Activated CD8-positive, alpha-beta T cell treated with anti-CD3 and anti-CD28 coated beads, Interleukin-2, amount 10 ng/mL, durations not matched to agents 7 days and 5 days (primary cell): ENCODE results near the gene HCAR3. TPM values are rescaled to one million over a fixed set of nuclear protein-coding genes. Genes with fewer than 3 reads are reported as not detected.
"Not testable (repeated sequence)": the region's sequence is repeated elsewhere in the genome, so short reads cannot be mapped to it uniquely, and the experiment has no call there.

Experiments used
- ATAC-seq: fragments of 150-1000 bp; cut with Tn5 transposase; one replicate; pipeline ENCODE4 v1.10.0; 2021; ENCODE audit warnings: moderate library complexity
- CTCF ChIA-PET: fragments of 350-600 bp; sonication (Branson Sonifier 250); formaldehyde crosslinking; loops from one replicate; lab custom pipeline; 2021; ENCODE audit warnings: antibody characterized with exemption; lab: Charles Lee
- POLR2A ChIA-PET: fragments of 350-600 bp; sonication (Branson Sonifier 250); formaldehyde crosslinking; loops from one replicate; lab custom pipeline; 2021; ENCODE audit warnings: antibody characterized with exemption; lab: Charles Lee
- DNase-seq: peaks from one replicate; pipeline ENCODE4 v3.0.0-alpha.2; 2020
- H3K27ac Mint-ChIP-seq: one replicate; pipeline ENCODE4 v1.8.0; 2021; ENCODE audit warnings: mild to moderate bottlenecking, mixed read lengths
- H3K27me3 Mint-ChIP-seq: one replicate; pipeline ENCODE4 v1.8.0; 2021; ENCODE audit warnings: low read depth, mixed read lengths
- H3K36me3 Mint-ChIP-seq: one replicate; pipeline ENCODE4 v1.8.0; 2021; ENCODE audit warnings: low read depth, mixed read lengths
- H3K4me1 Mint-ChIP-seq: one replicate; pipeline ENCODE4 v1.8.0; 2021; ENCODE audit warnings: low read depth, mixed read lengths
- H3K4me3 Mint-ChIP-seq: one replicate; pipeline ENCODE4 v1.8.0; 2021; ENCODE audit warnings: mild to moderate bottlenecking, mixed read lengths
- H3K9me3 Mint-ChIP-seq: one replicate; pipeline ENCODE4 v1.8.0; 2022; ENCODE audit warnings: mixed read lengths; ENCODE audit not compliant: insufficient read depth
- total RNA-seq, 2 experiments: library from RNA; stranded (reverse); gene quantifications; one replicate each; pipeline ENCODE4 v1.2.3, GENCODE V29; 2021

HCAR3 gene
- total RNA-seq, 2 experiments from 2014 or later: not detected

GRCh38 chr12:122713491-122714188, 3.0 kb downstream of the HCAR3 start:
- H3K4me3 Mint-ChIP-seq, ATAC-seq, CTCF ChIA-PET, H3K4me1 Mint-ChIP-seq, DNase-seq, H3K27ac Mint-ChIP-seq, H3K27me3 Mint-ChIP-seq, H3K9me3 Mint-ChIP-seq, POLR2A ChIA-PET, H3K36me3 Mint-ChIP-seq: not testable (repeated sequence)

- ATAC-seq, DNase-seq, CTCF ChIA-PET, H3K27ac Mint-ChIP-seq, POLR2A ChIA-PET, H3K9me3 Mint-ChIP-seq, H3K36me3 Mint-ChIP-seq, H3K27me3 Mint-ChIP-seq, H3K4me3 Mint-ChIP-seq, H3K4me1 Mint-ChIP-seq: not testable (repeated sequence)
Measured at GRCh38 chr12:122711266-122711665, 5.3 kb downstream of the HCAR3 start.

DNA sequence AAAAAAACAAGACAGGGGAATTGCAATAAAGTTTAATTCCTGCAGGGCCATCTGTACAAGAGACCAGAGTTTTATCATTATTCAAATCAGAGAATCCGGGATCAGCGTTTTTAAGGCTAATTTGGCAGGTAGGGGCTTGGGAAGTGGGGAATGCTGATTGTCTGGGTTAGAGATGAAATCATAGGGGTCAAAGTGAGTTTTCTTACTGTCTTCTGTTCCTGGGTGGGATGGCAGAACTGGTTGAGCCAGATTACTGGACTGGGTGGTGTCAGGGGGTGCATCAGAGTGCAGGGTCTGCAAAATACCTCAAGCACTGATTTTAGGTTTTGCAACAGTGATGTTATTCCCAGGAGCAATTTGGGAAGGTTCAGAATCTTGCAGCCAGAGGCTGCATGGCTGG, 6.3 kb downstream of the HCAR3 start:
- POLR2A ChIA-PET, H3K36me3 Mint-ChIP-seq, DNase-seq, CTCF ChIA-PET, ATAC-seq, H3K27ac Mint-ChIP-seq, H3K4me3 Mint-ChIP-seq, H3K27me3 Mint-ChIP-seq, H3K4me1 Mint-ChIP-seq, H3K9me3 Mint-ChIP-seq: not testable (repeated sequence)

DNA sequence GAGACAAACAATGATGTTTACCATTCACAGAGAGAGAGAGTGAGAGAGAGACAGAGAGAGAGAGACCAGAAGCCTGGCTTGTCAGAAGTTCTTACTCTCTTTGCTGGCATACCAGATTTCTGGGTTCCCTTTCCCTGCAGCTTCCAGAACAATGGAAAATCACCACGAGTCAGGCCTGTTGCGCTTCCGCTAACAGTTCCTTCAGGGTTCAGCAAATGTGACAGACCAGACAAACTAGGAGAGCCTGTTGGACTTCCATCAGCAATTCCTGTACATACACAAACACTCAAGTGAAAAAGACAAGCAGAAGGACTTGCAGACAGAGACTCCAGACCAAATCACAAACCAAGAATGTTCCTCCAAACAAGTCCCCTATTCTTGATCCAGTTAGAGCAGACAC, 7.3 kb downstream of the HCAR3 start:
- H3K4me1 Mint-ChIP-seq, H3K36me3 Mint-ChIP-seq, ATAC-seq, H3K27ac Mint-ChIP-seq, POLR2A ChIA-PET, DNase-seq, CTCF ChIA-PET, H3K9me3 Mint-ChIP-seq, H3K4me3 Mint-ChIP-seq, H3K27me3 Mint-ChIP-seq: not testable (repeated sequence)

GRCh38 chr12:122703841-122704240, 12.8 kb downstream of the HCAR3 start:
- H3K27me3 Mint-ChIP-seq, H3K27ac Mint-ChIP-seq, H3K4me1 Mint-ChIP-seq, H3K4me3 Mint-ChIP-seq, POLR2A ChIA-PET, H3K9me3 Mint-ChIP-seq, CTCF ChIA-PET, H3K36me3 Mint-ChIP-seq, DNase-seq, ATAC-seq: not testable (repeated sequence)

- H3K27me3 Mint-ChIP-seq, DNase-seq, CTCF ChIA-PET, H3K9me3 Mint-ChIP-seq, H3K4me3 Mint-ChIP-seq, H3K36me3 Mint-ChIP-seq, POLR2A ChIA-PET, H3K27ac Mint-ChIP-seq, ATAC-seq, H3K4me1 Mint-ChIP-seq: not testable (repeated sequence)
Measured at GRCh38 chr12:122702890-122703611, 13.6 kb downstream of the HCAR3 start, which contains the start of gene HCAR2. HCAR2 (minus strand) TSS chr12:122703357; CDS start chr12:122703283, 74 bp downstream.

GRCh38 chr12:122701481-122701880, 15.1 kb downstream of the HCAR3 start:
- H3K27ac Mint-ChIP-seq, ATAC-seq, H3K9me3 Mint-ChIP-seq, DNase-seq, POLR2A ChIA-PET, H3K27me3 Mint-ChIP-seq, CTCF ChIA-PET, H3K36me3 Mint-ChIP-seq, H3K4me3 Mint-ChIP-seq: not testable (repeated sequence)
- peaks cover 11% of the 10 kb centered on the region for H3K4me1 Mint-ChIP-seq

GRCh38 chr12:122700038-122700710, 16.4 kb downstream of the HCAR3 start:
- DNase-seq, H3K27ac Mint-ChIP-seq, POLR2A ChIA-PET, H3K4me3 Mint-ChIP-seq, ATAC-seq, H3K9me3 Mint-ChIP-seq, H3K27me3 Mint-ChIP-seq, CTCF ChIA-PET, H3K36me3 Mint-ChIP-seq: not testable (repeated sequence)
- H3K4me1 Mint-ChIP-seq: peaks cover 11% of the 10 kb centered on the region

GRCh38 chr12:122696922-122697321, 19.7 kb downstream of the HCAR3 start:
- H3K27me3 Mint-ChIP-seq, ATAC-seq, H3K36me3 Mint-ChIP-seq, CTCF ChIA-PET, H3K9me3 Mint-ChIP-seq, POLR2A ChIA-PET, H3K4me3 Mint-ChIP-seq, DNase-seq, H3K27ac Mint-ChIP-seq: not testable (repeated sequence)
- peaks cover 11% of the 10 kb centered on the region for H3K4me1 Mint-ChIP-seq

GRCh38 chr12:122691566-122691965, 25.0 kb downstream of the HCAR3 start:
- H3K27ac Mint-ChIP-seq: no peak overlapping the region
- H3K27me3 Mint-ChIP-seq: no peaks in the 10 kb centered on the region
- H3K4me1 Mint-ChIP-seq: peaks cover 4% of the 10 kb centered on the region
- ATAC-seq: no peak
- POLR2A ChIA-PET: no interaction called here
- no peaks in the 10 kb centered on the region for H3K36me3 Mint-ChIP-seq
- DNase-seq: no peak
- CTCF ChIA-PET: interaction anchor here (1.1 kb wide), 1 partner anchor 16 kb away, joined by 3 read pairs; no protein-coding TSS in a partner anchor
- no peak overlapping the region for H3K4me3 Mint-ChIP-seq
- no peaks in the 10 kb centered on the region for H3K9me3 Mint-ChIP-seq

- H3K36me3 Mint-ChIP-seq: no peaks in the 10 kb centered on the region
- H3K9me3 Mint-ChIP-seq: no peaks in the 10 kb centered on the region
- POLR2A ChIA-PET: no interaction called here
- H3K4me1 Mint-ChIP-seq: peaks cover 4% of the 10 kb centered on the region
- H3K4me3 Mint-ChIP-seq: no peak overlapping the region
- no peak overlapping the region for H3K27ac Mint-ChIP-seq
- ATAC-seq: no peak
- H3K27me3 Mint-ChIP-seq: no peaks in the 10 kb centered on the region
- no peak for DNase-seq
- CTCF ChIA-PET: no interaction called here
Measured at GRCh38 chr12:122688291-122688690, 28.3 kb downstream of the HCAR3 start.

DNA sequence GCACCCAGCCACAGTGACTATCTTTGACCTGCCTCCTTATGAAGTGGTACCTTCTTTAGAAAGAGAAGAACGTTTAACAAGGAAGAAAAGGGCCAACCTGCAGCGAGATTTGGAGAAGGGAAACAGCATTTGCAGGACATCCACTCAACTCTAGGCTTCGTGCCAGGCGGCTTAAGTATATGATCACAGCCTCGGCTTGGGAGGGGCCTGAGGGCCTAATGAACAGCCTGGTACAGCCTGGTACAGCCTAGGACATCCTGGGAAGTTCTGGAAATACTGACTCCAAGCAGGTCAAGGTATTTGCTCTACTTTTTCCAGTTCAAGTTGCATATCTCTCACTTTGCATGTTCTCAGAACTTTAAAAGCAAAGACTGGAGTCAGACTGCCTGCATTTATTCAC, 29.5 kb downstream of the HCAR3 start:
- Mint-ChIP-seq H3K36me3 (no peaks in the 10 kb centered on the region), H3K4me1 (peaks cover 4% of the 10 kb centered on the region), H3K9me3 (no peaks in the 10 kb centered on the region), H3K4me3 (no peak overlapping the region), H3K27me3 (no peaks in the 10 kb centered on the region), H3K27ac (no peak overlapping the region)
- no peak for DNase-seq
- no peak for ATAC-seq
- ChIA-PET POLR2A (no interaction called here), CTCF (no interaction called here)
